ENCODE data around the gene IGSF10.

Gene IGSF10

GRCh38 chr3:151412989-151413388, 47.9 kb downstream of the IGSF10 start:
- no peak for DNase-seq

All from CD4-positive, alpha-beta T cell treated with Interleukin-15 for 1 hour (primary cell).